K562 (cell line): ENCODE measurements around the gene GNG11.

ENCODE experiments used
- ESRRA ChIP-seq: fragments of 450-650 bp; IDR thresholded peaks from 2 replicates; pipeline ENCODE4 v1.6.1; 2014; ENCODE audit warnings: low read depth, mild to moderate bottlenecking, moderate library complexity, borderline replicate concordance
- PATZ1 ChIP-seq: fragments of 250-450 bp; sonication (Bioruptor Pico); IDR thresholded peaks from 2 replicates; pipeline ENCODE4 v1.5.0; 2020; ENCODE audit warnings: mild to moderate bottlenecking, borderline replicate concordance
- POLR2AphosphoS5 ChIP-seq: IDR thresholded peaks from 2 replicates; pipeline ENCODE4 v1.6.1; 2011; ENCODE audit warnings: mild to moderate bottlenecking, low read depth, low read length, moderate library complexity; ENCODE audit not compliant: control insufficient read depth, insufficient read depth
- SNRNP70 ChIP-seq: fragments of 200-400 bp; formaldehyde crosslinking; optimal IDR thresholded peaks from 2 replicates; pipeline ENCODE3; 2017; ENCODE audit warnings: low read depth, low read length
- TAF1 ChIP-seq: IDR thresholded peaks from 2 replicates; pipeline ENCODE4 v1.6.1; 2011; ENCODE audit warnings: mild to moderate bottlenecking, low read length, moderate library complexity; ENCODE audit not compliant: insufficient read depth, control insufficient read depth, severe bottlenecking; ENCODE audit errors: extremely low read depth
- ZNF124 ChIP-seq: sonication (generic); formaldehyde crosslinking; IDR thresholded peaks from 2 replicates; pipeline ENCODE4 v1.8.1; 2022; ENCODE audit warnings: missing genetic modification reagents
- TF ChIP-seq, protein P1 (sequence below), 3 experiments: IDR thresholded peaks in 2 of 3; conservative IDR thresholded peaks in 1 of 3; 2 replicates each; pipeline ENCODE4 v1.5.1; 2011 to 2012; ENCODE audit warnings: low read length in 3 of 3, mild to moderate bottlenecking in 3 of 3, control low read depth in 2 of 3, improper control_type of control experiment in 1 of 3, inconsistent platforms in 1 of 3, low read depth in 1 of 3, mixed read lengths in 1 of 3, moderate library complexity in 1 of 3; ENCODE audit not compliant: insufficient read depth in 2 of 3
- TF ChIP-seq, protein P2 (sequence below): sonication (generic); formaldehyde crosslinking; IDR thresholded peaks from 2 replicates; pipeline ENCODE4 v1.8.0; 2023; ENCODE audit warnings: mild to moderate bottlenecking, missing genetic modification reagents
- TF ChIP-seq, protein P3 (sequence below): fragments of 250-450 bp; sonication (Bioruptor Pico); IDR thresholded peaks from 2 replicates; pipeline ENCODE4 v1.8.0; 2022; ENCODE audit warnings: moderate library complexity, mild to moderate bottlenecking, inconsistent platforms

DNA sequence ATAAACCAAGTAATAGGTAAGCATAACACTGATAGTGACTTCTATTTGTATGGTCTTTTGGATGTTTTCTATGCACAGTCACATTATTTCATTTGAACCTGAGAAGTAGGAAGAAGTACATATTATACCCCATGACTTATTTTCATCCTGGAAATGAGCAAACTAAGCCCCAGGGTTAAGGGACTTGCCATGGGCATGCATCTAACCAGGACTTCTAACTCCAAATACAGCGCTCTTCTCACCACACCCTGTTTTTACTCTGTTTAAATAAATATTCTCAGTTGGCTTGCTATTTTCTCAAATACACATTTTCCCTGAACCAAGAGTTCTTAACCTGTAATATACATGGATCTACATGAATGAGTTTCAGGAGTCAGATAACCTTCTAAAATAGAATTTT, 16.3 kb downstream of the GNG11 start:
- no peak for TF ChIP-seq SNRNP70
- no peak for TF ChIP-seq ESRRA
- TF ChIP-seq, protein P1, sequence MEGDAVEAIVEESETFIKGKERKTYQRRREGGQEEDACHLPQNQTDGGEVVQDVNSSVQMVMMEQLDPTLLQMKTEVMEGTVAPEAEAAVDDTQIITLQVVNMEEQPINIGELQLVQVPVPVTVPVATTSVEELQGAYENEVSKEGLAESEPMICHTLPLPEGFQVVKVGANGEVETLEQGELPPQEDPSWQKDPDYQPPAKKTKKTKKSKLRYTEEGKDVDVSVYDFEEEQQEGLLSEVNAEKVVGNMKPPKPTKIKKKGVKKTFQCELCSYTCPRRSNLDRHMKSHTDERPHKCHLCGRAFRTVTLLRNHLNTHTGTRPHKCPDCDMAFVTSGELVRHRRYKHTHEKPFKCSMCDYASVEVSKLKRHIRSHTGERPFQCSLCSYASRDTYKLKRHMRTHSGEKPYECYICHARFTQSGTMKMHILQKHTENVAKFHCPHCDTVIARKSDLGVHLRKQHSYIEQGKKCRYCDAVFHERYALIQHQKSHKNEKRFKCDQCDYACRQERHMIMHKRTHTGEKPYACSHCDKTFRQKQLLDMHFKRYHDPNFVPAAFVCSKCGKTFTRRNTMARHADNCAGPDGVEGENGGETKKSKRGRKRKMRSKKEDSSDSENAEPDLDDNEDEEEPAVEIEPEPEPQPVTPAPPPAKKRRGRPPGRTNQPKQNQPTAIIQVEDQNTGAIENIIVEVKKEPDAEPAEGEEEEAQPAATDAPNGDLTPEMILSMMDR (IDR thresholded peaks at IDR 0.05 in 2 of 3, conservative IDR thresholded peaks at IDR 0.05 in 1 of 3; ENCODE audit: insufficient read depth in 2 of 3, low read depth in 1 of 3, low read length in 3 of 3) = no peak
- TF ChIP-seq TAF1 = no peak
- no peak for TF ChIP-seq ZNF124 (CRISPR knock-in tag)
- TF ChIP-seq PATZ1 (CRISPR knock-in tag) = no peak
- TF ChIP-seq POLR2AphosphoS5 = no peak
- TF ChIP-seq, protein P2, sequence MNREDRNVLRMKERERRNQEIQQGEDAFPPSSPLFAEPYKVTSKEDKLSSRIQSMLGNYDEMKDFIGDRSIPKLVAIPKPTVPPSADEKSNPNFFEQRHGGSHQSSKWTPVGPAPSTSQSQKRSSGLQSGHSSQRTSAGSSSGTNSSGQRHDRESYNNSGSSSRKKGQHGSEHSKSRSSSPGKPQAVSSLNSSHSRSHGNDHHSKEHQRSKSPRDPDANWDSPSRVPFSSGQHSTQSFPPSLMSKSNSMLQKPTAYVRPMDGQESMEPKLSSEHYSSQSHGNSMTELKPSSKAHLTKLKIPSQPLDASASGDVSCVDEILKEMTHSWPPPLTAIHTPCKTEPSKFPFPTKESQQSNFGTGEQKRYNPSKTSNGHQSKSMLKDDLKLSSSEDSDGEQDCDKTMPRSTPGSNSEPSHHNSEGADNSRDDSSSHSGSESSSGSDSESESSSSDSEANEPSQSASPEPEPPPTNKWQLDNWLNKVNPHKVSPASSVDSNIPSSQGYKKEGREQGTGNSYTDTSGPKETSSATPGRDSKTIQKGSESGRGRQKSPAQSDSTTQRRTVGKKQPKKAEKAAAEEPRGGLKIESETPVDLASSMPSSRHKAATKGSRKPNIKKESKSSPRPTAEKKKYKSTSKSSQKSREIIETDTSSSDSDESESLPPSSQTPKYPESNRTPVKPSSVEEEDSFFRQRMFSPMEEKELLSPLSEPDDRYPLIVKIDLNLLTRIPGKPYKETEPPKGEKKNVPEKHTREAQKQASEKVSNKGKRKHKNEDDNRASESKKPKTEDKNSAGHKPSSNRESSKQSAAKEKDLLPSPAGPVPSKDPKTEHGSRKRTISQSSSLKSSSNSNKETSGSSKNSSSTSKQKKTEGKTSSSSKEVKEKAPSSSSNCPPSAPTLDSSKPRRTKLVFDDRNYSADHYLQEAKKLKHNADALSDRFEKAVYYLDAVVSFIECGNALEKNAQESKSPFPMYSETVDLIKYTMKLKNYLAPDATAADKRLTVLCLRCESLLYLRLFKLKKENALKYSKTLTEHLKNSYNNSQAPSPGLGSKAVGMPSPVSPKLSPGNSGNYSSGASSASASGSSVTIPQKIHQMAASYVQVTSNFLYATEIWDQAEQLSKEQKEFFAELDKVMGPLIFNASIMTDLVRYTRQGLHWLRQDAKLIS (CRISPR knock-in tag) = no peak
- TF ChIP-seq, protein P3, sequence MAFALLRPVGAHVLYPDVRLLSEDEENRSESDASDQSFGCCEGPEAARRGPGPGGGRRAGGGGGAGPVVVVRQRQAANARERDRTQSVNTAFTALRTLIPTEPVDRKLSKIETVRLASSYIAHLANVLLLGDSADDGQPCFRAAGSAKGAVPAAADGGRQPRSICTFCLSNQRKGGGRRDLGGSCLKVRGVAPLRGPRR (CRISPR knock-in tag) = no peak
